GM23248 (cell line): ENCODE measurements around the gene SMIM14.

ENCODE experiments used
- EZH2 ChIP-seq: fragments of 200-600 bp; sonication (generic); IDR thresholded peaks from 2 replicates; pipeline ENCODE4 v1.6.1; 2018; ENCODE audit warnings: antibody characterized with exemption, mild to moderate bottlenecking; ENCODE audit not compliant: insufficient read depth, poor library complexity, severe bottlenecking
- EZH2phosphoT487 ChIP-seq: fragments of 200-600 bp; sonication (generic); IDR thresholded peaks from 2 replicates; pipeline ENCODE4 v1.6.1; 2018; ENCODE audit warnings: antibody characterized with exemption, moderate library complexity, mild to moderate bottlenecking, low read depth; ENCODE audit not compliant: insufficient read depth

DNA sequence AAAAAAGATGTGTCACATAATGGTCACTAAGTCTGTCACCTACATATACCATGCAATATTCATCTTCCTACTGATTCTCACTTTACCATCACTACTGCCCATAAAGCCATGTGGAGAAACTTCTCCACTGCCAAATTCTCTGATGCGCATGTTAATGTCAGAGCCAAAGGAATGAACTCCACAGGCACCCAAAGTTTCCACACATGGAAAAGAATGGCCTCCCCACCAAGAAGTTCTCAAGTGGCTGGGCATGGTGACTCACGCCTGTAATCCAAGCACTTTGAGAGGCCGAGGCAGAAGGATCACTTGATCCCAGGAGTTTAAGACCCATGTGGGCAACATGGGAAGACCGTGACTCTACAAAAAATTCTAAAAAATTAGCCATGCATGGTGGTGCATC, 67.6 kb downstream of the SMIM14 start:
- no peak for TF ChIP-seq EZH2
- TF ChIP-seq EZH2phosphoT487, result no peak
